Heart left ventricle (tissue), 16 donors: ENCODE results near the gene SHROOM2. TPM values are rescaled to one million over a fixed set of nuclear protein-coding genes. Genes with fewer than 3 reads are reported as not detected.

ENCODE experiments used
- ATAC-seq, 4 donors: fragments of 200-7000 bp; cut with Tn5 transposase; one replicate each; pipeline ENCODE4 v1.9.1; 2020 to 2022; ENCODE audit warnings: moderate library complexity in 4 of 4, mild to moderate bottlenecking in 3 of 4, moderate number of reproducible peaks in 1 of 4
- DNase-seq, 5 donors: peaks; one replicate each; pipeline ENCODE4 v3.0.0-alpha.2; 2020
- H3K27ac ChIP-seq, 12 donors: fragments of 200-600 bp; sonication (generic) in 4 of 12; one replicate each; pipeline versions ENCODE4 v1.5.0 to v1.8.0; 2016 to 2022; ENCODE audit warnings: mild to moderate bottlenecking in 2 of 12
- H3K27me3 ChIP-seq, 9 donors: fragments of 200-600 bp; sonication (generic) in 2 of 9; one replicate each; pipeline versions ENCODE4 v1.5.1 to v1.8.0; 2016 to 2022; ENCODE audit warnings: mild to moderate bottlenecking in 3 of 9
- H3K36me3 ChIP-seq, 9 donors: fragments of 200-600 bp; sonication (generic) in 2 of 9; one replicate each; pipeline versions ENCODE4 v1.5.0 to v1.8.0; 2018 to 2022; ENCODE audit warnings: mild to moderate bottlenecking in 2 of 9
- H3K4me1 ChIP-seq, 12 donors: fragments of 200-600 bp; sonication (generic) in 4 of 12; one replicate each; pipeline versions ENCODE4 v1.5.0 to v1.8.0; 2016 to 2022; ENCODE audit warnings: mild to moderate bottlenecking in 3 of 12
- H3K4me3 ChIP-seq, 12 donors: fragments of 200-600 bp; sonication (generic) in 4 of 12; one replicate each; pipeline versions ENCODE4 v1.5.0 to v1.8.0; 2017 to 2022; ENCODE audit warnings: mild to moderate bottlenecking in 9 of 12, moderate library complexity in 4 of 12
- H3K9me3 ChIP-seq, 12 donors: fragments of 200-600 bp; sonication (generic) in 4 of 12; one replicate each; pipeline versions ENCODE4 v1.5.0 to v1.8.0; 2016 to 2022; ENCODE audit warnings: mild to moderate bottlenecking in 1 of 12
- CTCF ChIP-seq, 12 donors: fragments of 200-600 bp; sonication (generic) in 4 of 12; IDR thresholded peaks; one replicate each; pipeline versions ENCODE4 v1.5.0 to v1.8.0; 2018 to 2022; ENCODE audit warnings: antibody characterized with exemption in 12 of 12, mild to moderate bottlenecking in 5 of 12
- POLR2A ChIP-seq, 2 donors: fragments of 450-650 bp; IDR thresholded peaks; one replicate each; pipeline ENCODE4 v1.6.1; 2017; ENCODE audit warnings: antibody characterized with exemption in 2 of 2, mild to moderate bottlenecking in 2 of 2, moderate library complexity in 2 of 2
- WGBS, 4 donors: extraction: QIAGEN DNeasy Blood & Tissue Kit in 2 of 4; methylation state at CpG; one replicate each; pipeline versions ENCODE4 v1.1.5 to v1.1.7; 2013 to 2018; 5-methylcytosine and 5-hydroxymethylcytosine counted together
- intact Hi-C, 10 donors: fragments of 100-400 bp; cut with DNase I; formaldehyde crosslinking; loops; one replicate each; pipeline versions ENCODE4 v1.11.1 to v1.14.2; 2022
- polyA plus RNA-seq, 2 donors: library from polyadenylated mRNA; stranded (reverse); fragments of 200-250 nt; gene quantifications; one replicate each; pipeline ENCODE4 v1.2.3, GENCODE V29; 2013
- total RNA-seq, 9 donors: library from RNA; depleted of rRNA in 2 of 9; stranded (reverse); fragments of >200 nt in 2 of 9; fragmentation: NEBNext Ultra II Directional in 3 of 9; extraction: Animal tissue kit (Norgen Biotek cat#: 25700) in 3 of 9; gene quantifications; one replicate each; pipeline versions ENCODE4 v1.1.0 to v1.2.4, GENCODE V29; 2016 to 2023
- donor health status: ischemic (EF 13 %, LVEDD 7.1; RV severe dilation, severe dysfunction).
- donor health status: healthy with polysubstance abuse.
- donor health status: DM: no; HTN: yes; CAD: no.
- donor health status: DM: no; HTN: no; CAD: no.
- donor health status: ischemic (EF 25% LVEDD 6.9; RV normal size, moderate dysfunction).
- donor health status: ischemic (EF 25% LVEDD 5.7; RV mildly dilated, moderate dysfunction).
- donor health status: healthy.
- donor health status: DM: yes; HTN: yes; CAD: no.
- donor health status: ischemic (EF 35%, LVEDD 5.7; RV mildly dilated, moderate dysfunction).
- donor health status: nonischemic (EF 11% LVEDD 7.7; RV severe dilation, severe dysfunction).
- donor health status: DM: yes; HTN: yes; CAD: no.
- donor health status: PGD.
- donor health status: ischemic (EF 29% LVEDD 5.4; RV normal size, mild dysfunction).
- donor health status: nonischemic (EF 23%, LVEDD 6.1; RV moderate dilation, normal function).

The SHROOM2 gene
- total and polyA plus RNA-seq, 11 donors = 0.38 to 1.7 (median 0.83) TPM

DNA sequence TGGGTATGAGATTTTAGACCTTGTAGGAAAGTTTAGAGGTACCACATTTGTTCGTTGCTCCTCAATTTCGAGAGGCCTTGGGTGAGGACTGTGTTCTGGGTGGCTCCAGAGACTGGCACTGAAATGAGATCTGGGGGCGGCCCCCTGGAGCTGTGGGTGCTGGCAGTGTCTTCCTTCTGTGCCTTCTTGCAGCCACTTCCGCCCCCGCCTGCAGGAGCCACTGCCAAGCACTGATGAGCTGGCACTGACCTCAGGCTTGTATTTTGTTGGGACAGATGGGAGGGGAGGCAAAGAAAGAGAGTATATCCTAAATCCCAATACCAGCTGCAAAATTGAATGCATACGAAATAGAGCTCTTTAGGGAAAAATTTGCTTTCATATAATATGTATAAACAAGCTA is 116.4 kb downstream of the SHROOM2 start:
- Histone ChIP-seq H3K27ac (no peak overlapping the region), H3K36me3 (no peaks in the 10 kb centered on the region), H3K27me3 (peaks cover 0 to 4% (median 0%) of the 10 kb centered on the region in 9 donors), H3K4me3 (no peak overlapping the region), H3K9me3 (no peaks in the 10 kb centered on the region), H3K4me1 (no peaks in the 10 kb centered on the region)
- intact Hi-C loops = no loop called here
- 71 to 96% (median 85%) methylated on average over 6 of the region's 6 CpGs for WGBS, 4 donors
- TF ChIP-seq POLR2A (IDR thresholded peaks at IDR 0.05) = no peak
- TF ChIP-seq CTCF (IDR thresholded peaks at IDR 0.05) = no peak
- DNase-seq = no peak
- ATAC-seq = no peak

GRCh38 chrX:9903146-9903545 is 116.9 kb downstream of the SHROOM2 start:
- intact Hi-C loops = no loop called here
- Histone ChIP-seq H3K4me3 (no peak overlapping the region), H3K4me1 (no peaks in the 10 kb centered on the region), H3K27me3 (no peaks in the 10 kb centered on the region), H3K9me3 (no peaks in the 10 kb centered on the region), H3K36me3 (no peaks in the 10 kb centered on the region), H3K27ac (no peak overlapping the region)
- DNase-seq (no peak), ATAC-seq (no peak)
- 89 to 99% (median 94%) methylated on average over 5 of the region's 5 CpGs for WGBS, 4 donors
- TF ChIP-seq CTCF (IDR thresholded peaks at IDR 0.05) = no peak
- TF ChIP-seq POLR2A (IDR thresholded peaks at IDR 0.05) = no peak

- H3K4me3 ChIP-seq = no peak overlapping the region
- intact Hi-C loops = no loop called here
- WGBS, 4 donors = 68 to 82% (median 75%) methylated on average over 17 of the region's 17 CpGs
- no peak for TF ChIP-seq CTCF (IDR thresholded peaks at IDR 0.05)
- no peak for TF ChIP-seq POLR2A (IDR thresholded peaks at IDR 0.05)
- ATAC-seq (no peak), DNase-seq (no peak)
- no peak overlapping the region for H3K27ac ChIP-seq
- H3K36me3 ChIP-seq = no peaks in the 10 kb centered on the region
- H3K4me1 ChIP-seq = no peaks in the 10 kb centered on the region
- no peaks in the 10 kb centered on the region for H3K9me3 ChIP-seq
- H3K27me3 ChIP-seq = peaks cover 0 to 3% (median 0%) of the 10 kb centered on the region in 9 donors
Observed at GRCh38 chrX:9905288-9905687, 119.1 kb downstream of the SHROOM2 start.

GRCh38 chrX:9905721-9906120 is 119.5 kb downstream of the SHROOM2 start:
- peaks cover 0 to 3% (median 0%) of the 10 kb centered on the region in 9 donors for H3K27me3 ChIP-seq
- H3K4me3 ChIP-seq = no peak overlapping the region
- no peaks in the 10 kb centered on the region for H3K4me1 ChIP-seq
- ATAC-seq (no peak), DNase-seq (no peak)
- TF ChIP-seq POLR2A (IDR thresholded peaks at IDR 0.05) (no peak), CTCF (IDR thresholded peaks at IDR 0.05) (no peak)
- WGBS, 4 donors = 85 to 93% (median 90%) methylated on average over 5 of the region's 5 CpGs
- H3K9me3 ChIP-seq = no peaks in the 10 kb centered on the region
- intact Hi-C loops = no loop called here
- no peak overlapping the region for H3K27ac ChIP-seq
- H3K36me3 ChIP-seq = no peaks in the 10 kb centered on the region
